Measurements from ENCODE around the gene ZFYVE28. TPM values are rescaled to one million over a fixed set of nuclear protein-coding genes. Genes with fewer than 3 reads are reported as not detected.

Gene ZFYVE28
- total and polyA plus RNA-seq, 2 of the 8 experiments (the other 6 are each of a cell fraction or from before 2014, with no cell fraction given): 1.7 to 4.9 TPM

DNA sequence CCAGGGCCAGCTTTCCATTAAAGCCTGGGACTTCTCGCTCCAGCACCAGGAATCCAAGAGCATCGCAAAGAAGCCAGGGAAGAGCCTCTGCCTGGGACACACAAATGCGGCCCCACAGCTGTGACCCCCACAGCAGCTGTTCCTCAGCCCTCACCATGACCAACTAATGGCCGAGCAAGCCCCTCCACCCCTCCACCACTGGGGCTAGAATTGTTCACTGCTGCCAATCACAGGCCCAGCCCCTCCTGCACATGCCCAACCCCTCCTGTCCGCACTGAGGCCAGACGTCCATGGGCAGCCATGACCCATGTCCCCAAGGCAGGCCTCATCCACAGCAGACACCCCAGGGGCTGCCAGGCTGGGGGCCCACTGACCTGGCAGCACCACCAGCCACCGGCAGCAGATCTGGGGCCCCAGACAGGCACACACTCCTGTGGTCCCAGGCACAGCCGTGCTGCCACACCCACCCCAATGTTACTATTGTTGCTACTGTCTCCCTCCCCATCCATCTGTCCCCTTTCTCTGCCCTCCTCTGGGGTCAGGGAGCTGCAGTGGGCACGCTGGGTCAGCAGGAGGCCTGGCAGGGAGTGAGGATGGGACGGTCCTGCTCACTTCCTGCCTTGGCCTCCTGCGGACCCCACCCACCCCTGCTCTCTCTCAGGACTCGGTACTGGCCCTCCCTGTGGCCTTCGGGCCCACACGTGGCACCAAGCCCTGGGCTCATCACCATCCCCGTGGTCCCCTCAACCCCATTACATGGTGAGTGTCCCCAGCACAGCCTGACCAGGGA is 56.0 kb downstream of the ZFYVE28 start:
- no peak for FAIRE-seq
- no peak overlapping the region for H4K5ac ChIP-seq (ENCODE audit: insufficient read length, low read depth, low read length)
- H2BK12ac ChIP-seq (ENCODE audit: low read depth, low read length): no peak overlapping the region
- 0 out of 2 replicates have a peak, but pooled peaks cover 2% of the 10 kb centered on the region for H3K79me1 ChIP-seq (ENCODE audit: low read depth, low read length)
- no peak overlapping the region for H2AFZ ChIP-seq (ENCODE audit: low read length)
- H3K36me3 ChIP-seq (ENCODE audit: control insufficient read depth in 2 of 4, insufficient read depth in 4 of 4, low read length in 3 of 4): no peaks in the 10 kb centered on the region
- ChIA-PET POLR2A (ENCODE audit: partially characterized antibody) (no interaction called here), CTCF (ENCODE audit: partially characterized antibody) (interaction anchor here (0.8 to 2.0 kb wide), 4 partner anchors 26 to 39 kb away, joined by 3 to 4 read pairs (median 4); no protein-coding TSS in a partner anchor)
- H3K27ac ChIP-seq (ENCODE audit: low read depth, low read length): no peak overlapping the region
- H3K9me3 ChIP-seq (ENCODE audit: insufficient read depth in 2 of 2, low read depth in 1 of 2, low read length in 1 of 2): no peaks in the 10 kb centered on the region
- no peak overlapping the region for H2BK120ac ChIP-seq (replicated peaks; ENCODE audit: low read depth, low read length)
- H2BK15ac ChIP-seq (ENCODE audit: low read length): no peak overlapping the region
- no peak overlapping the region for H4K91ac ChIP-seq (replicated peaks; ENCODE audit: insufficient read length, low read length)
- H3K4me1 ChIP-seq (replicated peaks in 1 of 4; ENCODE audit: control insufficient read depth in 3 of 4, insufficient read depth in 4 of 4, low read length in 3 of 4): peaks cover 0 to 6% (median 1%) of the 10 kb centered on the region in 4 experiments; a peak in 5 of 7 replicates
- no peak overlapping the region for H3K23ac ChIP-seq (ENCODE audit: insufficient read length)
- no peaks in the 10 kb centered on the region; a peak in 1 of 7 replicates for H3K27me3 ChIP-seq (replicated peaks in 1 of 4; ENCODE audit: control insufficient read depth in 3 of 4, extremely low read depth in 1 of 4, insufficient read depth in 3 of 4, low read length in 3 of 4)
- H2AK5ac ChIP-seq (ENCODE audit: low read depth, low read length): no peak overlapping the region
- H4K8ac ChIP-seq (ENCODE audit: extremely low read depth, insufficient read depth, low read length): no peak overlapping the region; the same call in 1 of the 2 replicates
- no peak overlapping the region for H3K56ac ChIP-seq (replicated peaks; ENCODE audit: insufficient read length, low read depth, low read length)
- no peak overlapping the region for H3K4me2 ChIP-seq (ENCODE audit: insufficient read depth in 1 of 2, low read depth in 2 of 2, low read length in 2 of 2)
- WGBS, 2 experiments (ENCODE audit: extremely low coverage in 1 of 2, insufficient coverage in 1 of 2, insufficient read length in 1 of 2, insufficient replicate concordance in 2 of 2, low coverage in 1 of 2, low lambda C conversion rate in 2 of 2, missing lambda C conversion rate in 1 of 2): 86% methylated on average over 14 of the region's 15 CpGs; no CpG with 5 or more reads in 1 of the 2 experiments
- no peaks in the 10 kb centered on the region; the same call in 1 of the 2 replicates for H3K23me2 ChIP-seq (ENCODE audit: low read depth, low read length)
- H3K79me2 ChIP-seq (ENCODE audit: control insufficient read depth in 1 of 2, insufficient read depth in 2 of 2, low read length in 2 of 2): no peaks in the 10 kb centered on the region
- no peak overlapping the region for H2BK20ac ChIP-seq (ENCODE audit: low read length)
- no peak overlapping the region for H3K9ac ChIP-seq (replicated peaks in 1 of 4; ENCODE audit: extremely low read depth in 1 of 4, low read depth in 3 of 4, low read length in 3 of 4)
- no peak for DNase-seq (ENCODE audit: low read depth in 1 of 2, low spot score in 2 of 2)
- no peak overlapping the region; the same call in 1 of the 2 replicates for H3K18ac ChIP-seq (ENCODE audit: extremely low read depth, low read length)
- H3K4me3 ChIP-seq (ENCODE audit: extremely low read depth in 1 of 4, insufficient read depth in 2 of 4, low read depth in 3 of 4, low read length in 4 of 4): no peak overlapping the region
- no peak overlapping the region for H3K4ac ChIP-seq (replicated peaks; ENCODE audit: insufficient read length, low read depth, low read length)
- no peak overlapping the region for H2BK5ac ChIP-seq (ENCODE audit: low read depth, low read length)
- H4K20me1 ChIP-seq (replicated peaks in 1 of 2; ENCODE audit: control insufficient read depth in 1 of 2, insufficient read depth in 2 of 2, low read length in 2 of 2): peaks cover 2% of the 10 kb centered on the region in 2 experiments
- H3K14ac ChIP-seq (ENCODE audit: insufficient read length): no peak overlapping the region
- TF ChIP-seq SP1 (IDR thresholded peaks at IDR 0.05; ENCODE audit: low read depth, low read length): no peak
- no peak for TF ChIP-seq SP4 (IDR thresholded peaks at IDR 0.05; ENCODE audit: low read length)
- TF ChIP-seq EGR1 (IDR thresholded peaks at IDR 0.05; ENCODE audit: borderline replicate concordance, low read depth, low read length): no peak
- TF ChIP-seq SAP30 (IDR thresholded peaks at IDR 0.05; ENCODE audit: insufficient read depth, insufficient replicate concordance, low read length): no peak
- no peak for TF ChIP-seq TEAD4 (IDR thresholded peaks at IDR 0.05; ENCODE audit: low read depth, low read length)
- TF ChIP-seq YY1 (IDR thresholded peaks at IDR 0.05; ENCODE audit: low read depth, low read length): no peak
- TF ChIP-seq CEBPB (IDR thresholded peaks at IDR 0.05; ENCODE audit: low read depth, low read length): no peak
- no peak for TF ChIP-seq CBX5 (IDR thresholded peaks at IDR 0.05; ENCODE audit: low read depth, low read length)
- TF ChIP-seq TCF12 (IDR thresholded peaks at IDR 0.05; ENCODE audit: low read depth, low read length): no peak
- TF ChIP-seq, protein P1, sequence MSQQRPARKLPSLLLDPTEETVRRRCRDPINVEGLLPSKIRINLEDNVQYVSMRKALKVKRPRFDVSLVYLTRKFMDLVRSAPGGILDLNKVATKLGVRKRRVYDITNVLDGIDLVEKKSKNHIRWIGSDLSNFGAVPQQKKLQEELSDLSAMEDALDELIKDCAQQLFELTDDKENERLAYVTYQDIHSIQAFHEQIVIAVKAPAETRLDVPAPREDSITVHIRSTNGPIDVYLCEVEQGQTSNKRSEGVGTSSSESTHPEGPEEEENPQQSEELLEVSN (IDR thresholded peaks at IDR 0.05): no peak
- no peak for TF ChIP-seq RBBP5 (IDR thresholded peaks at IDR 0.05; ENCODE audit: borderline replicate concordance, low read depth, low read length)

Data from H1 (cell line).